Psoas muscle (tissue), 8 donors: Measurements from ENCODE around the gene CNTNAP2. TPM values are rescaled to one million over a fixed set of nuclear protein-coding genes. Genes with fewer than 3 reads are reported as not detected.

Experiments
- ATAC-seq, 4 donors: fragments of 200-7000 bp; cut with Tn5 transposase; one replicate each; pipeline ENCODE4 v1.9.1; 2020; ENCODE audit warnings: moderate library complexity in 3 of 4, mild to moderate bottlenecking in 2 of 4
- DNase-seq, 2 donors: peaks; one replicate each; pipeline ENCODE4 v3.0.0-alpha.2; 2020
- H3K27ac ChIP-seq: fragments of 200-600 bp; one replicate; pipeline ENCODE4 v1.8.0; 2022
- H3K27me3 ChIP-seq, 3 donors: fragments of 200-600 bp in 1 of 3; one replicate each; pipeline versions ENCODE4 v1.6.1 to v1.8.0; 2013 to 2022; ENCODE audit warnings: low read length in 2 of 3, mild to moderate bottlenecking in 2 of 3, moderate library complexity in 1 of 3; ENCODE audit not compliant: insufficient read depth in 3 of 3
- H3K36me3 ChIP-seq, 2 donors: fragments of 200-600 bp in 1 of 2; one replicate each; pipeline versions ENCODE4 v1.6.1 to v1.8.0; 2013 to 2022; ENCODE audit warnings: low read depth in 1 of 2, mild to moderate bottlenecking in 1 of 2, moderate library complexity in 1 of 2; ENCODE audit not compliant: insufficient read depth in 1 of 2
- H3K4me1 ChIP-seq: fragments of 200-600 bp; one replicate; pipeline ENCODE4 v1.8.0; 2022
- H3K4me3 ChIP-seq: fragments of 200-600 bp; one replicate; pipeline ENCODE4 v1.8.0; 2022; ENCODE audit warnings: mild to moderate bottlenecking
- H3K9me3 ChIP-seq: fragments of 200-600 bp; one replicate; pipeline ENCODE4 v1.8.0; 2022
- WGBS, 3 donors: extraction: QIAGEN DNeasy Blood & Tissue Kit; methylation state at CpG; one replicate each; pipeline versions ENCODE4 v1.1.6 to v1.1.7; 2013; 5-methylcytosine and 5-hydroxymethylcytosine counted together
- intact Hi-C, 2 donors: fragments of 100-400 bp; cut with DNase I; formaldehyde crosslinking; loops; one replicate each; pipeline versions ENCODE4 v1.11.0 to v1.14.2; 2022
- polyA plus RNA-seq, 3 donors: library from polyadenylated mRNA; stranded (reverse); fragments of 200-250 nt; gene quantifications; one replicate each; pipeline ENCODE4 v1.2.3, GENCODE V29; 2013
- total RNA-seq, 4 donors: library from RNA; stranded (reverse); fragmentation: NEBNext Ultra II Directional in 2 of 4; extraction: Animal tissue kit (Norgen Biotek cat#: 25700) in 2 of 4; gene quantifications; one replicate each; pipeline versions ENCODE4 v1.2.1 to v1.2.4, GENCODE V29; 2021 to 2023
- TF ChIP-seq, protein P1 (sequence below): fragments of 200-600 bp; IDR thresholded peaks from one replicate; pipeline ENCODE4 v1.8.0; 2022; ENCODE audit warnings: antibody characterized with exemption
- donor health status: healthy with polysubstance abuse.
- donor health status: DM: no; HTN: no; CAD: no; lungs with moderate emphysema.
- donor health status: Bipolar disorder and iron deficiency.
- donor health status: healthy.
- donor health status: DM: yes; HTN: yes; CAD: no.
- donor health status: DM: no; HTN: no; CAD: no.
- donor health status: DM: no; HTN: no; CAD: no.
- donor health status: DM: yes; HTN: yes; CAD: no.

Gene CNTNAP2
- total and polyA plus RNA-seq, 7 donors, result 0.01 to 0.13 TPM; not detected in 5

DNA sequence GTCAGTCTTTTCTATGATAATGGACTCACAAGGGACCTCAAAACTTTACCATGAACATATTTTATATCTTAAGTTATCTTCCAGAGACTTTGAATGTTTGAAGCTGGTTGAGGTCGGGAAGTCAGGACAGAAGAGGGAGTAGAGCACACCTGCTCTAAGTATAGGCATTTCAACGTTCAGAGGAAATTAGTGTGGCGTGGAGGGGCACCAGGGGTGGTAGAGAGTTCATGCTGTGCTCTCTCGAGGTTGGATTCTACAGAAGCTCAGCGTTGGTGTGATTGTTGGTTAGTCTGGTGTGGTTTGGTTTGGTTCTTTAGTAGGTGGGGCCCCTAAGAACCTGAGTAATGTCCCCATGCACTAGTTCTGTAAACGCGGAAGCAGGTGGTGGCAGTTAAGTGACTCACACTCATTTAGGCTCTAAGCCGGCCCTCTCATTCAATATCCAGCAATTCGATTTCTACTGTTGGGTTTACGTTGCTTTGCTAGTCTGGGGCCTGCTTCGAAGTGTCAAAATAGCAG is 19.8 kb downstream of the CNTNAP2 start:
- TF ChIP-seq, protein P1, sequence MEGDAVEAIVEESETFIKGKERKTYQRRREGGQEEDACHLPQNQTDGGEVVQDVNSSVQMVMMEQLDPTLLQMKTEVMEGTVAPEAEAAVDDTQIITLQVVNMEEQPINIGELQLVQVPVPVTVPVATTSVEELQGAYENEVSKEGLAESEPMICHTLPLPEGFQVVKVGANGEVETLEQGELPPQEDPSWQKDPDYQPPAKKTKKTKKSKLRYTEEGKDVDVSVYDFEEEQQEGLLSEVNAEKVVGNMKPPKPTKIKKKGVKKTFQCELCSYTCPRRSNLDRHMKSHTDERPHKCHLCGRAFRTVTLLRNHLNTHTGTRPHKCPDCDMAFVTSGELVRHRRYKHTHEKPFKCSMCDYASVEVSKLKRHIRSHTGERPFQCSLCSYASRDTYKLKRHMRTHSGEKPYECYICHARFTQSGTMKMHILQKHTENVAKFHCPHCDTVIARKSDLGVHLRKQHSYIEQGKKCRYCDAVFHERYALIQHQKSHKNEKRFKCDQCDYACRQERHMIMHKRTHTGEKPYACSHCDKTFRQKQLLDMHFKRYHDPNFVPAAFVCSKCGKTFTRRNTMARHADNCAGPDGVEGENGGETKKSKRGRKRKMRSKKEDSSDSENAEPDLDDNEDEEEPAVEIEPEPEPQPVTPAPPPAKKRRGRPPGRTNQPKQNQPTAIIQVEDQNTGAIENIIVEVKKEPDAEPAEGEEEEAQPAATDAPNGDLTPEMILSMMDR, result no peak
- Histone ChIP-seq H3K27me3 (no peaks in the 10 kb centered on the region), H3K9me3 (no peaks in the 10 kb centered on the region), H3K27ac (no peak overlapping the region), H3K4me3 (no peak overlapping the region), H3K36me3 (no peaks in the 10 kb centered on the region), H3K4me1 (no peaks in the 10 kb centered on the region)
- DNase-seq (no peak), ATAC-seq (no peak)
- intact Hi-C loops, result no loop called here
- 68 to 71% (median 70%) methylated on average over 11 of the region's 11 CpGs for WGBS, 3 donors

DNA sequence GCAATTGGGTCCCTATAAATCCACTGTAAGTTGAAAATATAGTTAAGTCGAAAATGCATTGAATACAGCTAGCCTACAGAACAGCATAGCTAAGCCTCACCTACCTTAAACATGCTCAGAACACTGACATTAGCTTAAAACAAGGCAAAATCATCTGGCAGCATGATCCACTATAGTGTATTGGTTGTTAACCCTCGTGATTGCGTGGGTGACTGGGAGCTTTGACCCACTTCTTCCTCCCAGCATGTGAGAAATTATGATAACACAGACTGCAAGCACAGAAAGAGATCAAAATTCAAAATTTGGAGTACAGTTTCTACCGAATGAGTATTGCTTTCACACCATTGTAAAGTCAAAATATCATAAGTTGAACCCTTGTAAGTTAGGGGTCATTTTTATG is 22.3 kb downstream of the CNTNAP2 start:
- DNase-seq (no peak), ATAC-seq (no peak)
- 61 to 73% (median 62%) methylated on average over 4 of the region's 4 CpGs for WGBS, 3 donors
- H3K4me1 ChIP-seq, result no peaks in the 10 kb centered on the region
- intact Hi-C loops, result no loop called here
- no peaks in the 10 kb centered on the region for H3K9me3 ChIP-seq
- H3K27ac ChIP-seq, result no peak overlapping the region
- TF ChIP-seq, protein P1, result no peak
- no peak overlapping the region for H3K4me3 ChIP-seq
- no peaks in the 10 kb centered on the region for H3K36me3 ChIP-seq
- H3K27me3 ChIP-seq, result no peaks in the 10 kb centered on the region

DNA sequence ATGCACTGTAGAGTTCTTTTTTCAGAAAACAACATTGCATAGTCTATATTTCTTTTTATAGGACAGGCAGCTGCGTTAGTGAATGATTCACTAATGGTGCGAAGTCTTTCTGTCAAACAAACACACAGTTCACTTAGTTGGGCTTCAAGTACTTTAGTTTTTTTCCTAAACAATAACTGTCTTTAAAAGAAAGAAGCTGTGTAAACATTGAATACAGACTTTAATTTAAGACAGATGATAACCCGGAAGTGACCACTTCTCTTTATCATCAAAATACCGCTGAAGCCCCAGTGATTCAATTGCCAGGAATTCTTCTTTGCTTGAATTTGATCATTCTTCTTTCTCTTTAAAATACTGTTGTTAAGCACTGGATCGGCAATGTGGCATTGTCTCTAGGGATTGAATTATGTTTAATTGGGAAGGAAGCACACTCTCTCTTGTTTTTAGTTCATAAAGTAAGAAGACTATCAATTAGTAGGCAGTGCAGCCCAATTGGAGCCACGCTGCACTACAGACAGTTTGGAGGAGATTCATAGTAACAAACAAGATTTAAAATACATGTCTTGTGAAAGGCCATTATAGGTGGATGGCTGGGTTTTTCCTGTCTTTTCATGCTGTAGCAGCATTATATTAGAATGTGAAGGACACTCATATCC is 30.4 kb downstream of the CNTNAP2 start:
- 60 to 64% (median 60%) methylated on average over 6 of the region's 6 CpGs for WGBS, 3 donors
- Histone ChIP-seq H3K4me1 (no peaks in the 10 kb centered on the region), H3K27ac (no peak overlapping the region), H3K4me3 (no peak overlapping the region), H3K27me3 (no peaks in the 10 kb centered on the region), H3K9me3 (no peaks in the 10 kb centered on the region), H3K36me3 (no peaks in the 10 kb centered on the region)
- ATAC-seq (no peak), DNase-seq (no peak)
- TF ChIP-seq, protein P1, result no peak
- intact Hi-C loops, result no loop called here

DNA sequence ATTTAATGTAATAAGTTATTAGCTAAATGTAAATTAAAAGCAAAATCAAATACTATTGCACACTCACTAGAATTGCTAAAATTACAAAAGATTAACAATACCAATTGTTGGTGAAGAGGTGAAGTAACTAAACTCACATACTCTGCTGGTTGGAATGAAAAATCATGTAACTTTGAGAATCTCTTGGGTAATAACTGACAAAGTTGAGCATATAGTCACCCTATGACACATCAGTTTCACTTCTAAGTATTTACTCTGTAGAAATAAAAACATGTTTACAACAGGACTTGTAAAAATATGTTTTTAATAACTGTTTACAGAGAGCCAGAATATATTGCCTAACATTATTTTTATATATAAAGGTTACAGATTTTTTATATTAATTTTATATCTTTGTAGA is 33.6 kb downstream of the CNTNAP2 start:
- no peak for ATAC-seq
- TF ChIP-seq, protein P1, result no peak
- intact Hi-C loops, result no loop called here

DNA sequence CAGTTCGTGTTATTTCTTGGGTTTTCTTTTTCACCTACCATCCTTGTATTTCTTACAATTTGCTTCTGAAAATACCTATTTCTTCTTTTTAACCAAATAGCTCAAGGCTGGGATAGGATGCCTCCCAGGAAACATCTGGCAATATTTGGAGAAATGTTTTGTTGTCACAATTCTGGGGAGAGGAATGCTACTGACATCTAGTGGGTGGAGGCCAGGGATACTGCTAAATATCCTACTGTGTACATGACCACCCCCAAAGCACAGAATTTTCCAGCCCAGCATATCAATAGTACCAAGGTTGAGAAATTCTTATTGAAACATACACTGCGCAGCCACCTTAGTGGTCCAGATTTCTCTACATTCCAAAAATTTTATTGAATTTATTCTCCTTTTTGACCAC is 55.5 kb downstream of the CNTNAP2 start:
- Histone ChIP-seq H3K27me3 (no peaks in the 10 kb centered on the region), H3K9me3 (no peaks in the 10 kb centered on the region), H3K4me1 (no peaks in the 10 kb centered on the region), H3K27ac (no peak overlapping the region), H3K4me3 (no peak overlapping the region), H3K36me3 (no peaks in the 10 kb centered on the region)
- TF ChIP-seq, protein P1, result no peak
- intact Hi-C loops, result no loop called here
- ATAC-seq (no peak), DNase-seq (no peak)
- WGBS, 3 donors, result 73 to 87% (median 79%) methylated on average over 2 of the region's 2 CpGs

More for the DNA sequence above, 33.6 kb downstream of the CNTNAP2 start:
- Histone ChIP-seq H3K4me3 (no peak overlapping the region), H3K9me3 (no peaks in the 10 kb centered on the region), H3K4me1 (no peaks in the 10 kb centered on the region), H3K27me3 (no peaks in the 10 kb centered on the region), H3K27ac (no peak overlapping the region), H3K36me3 (no peaks in the 10 kb centered on the region)
- no peak for DNase-seq
